NCI-H2107 (cell line): ENCODE measurements around the gene RBCK1.
"Not testable (repeated sequence)": the region's sequence is repeated elsewhere in the genome, so short reads cannot be mapped to it uniquely, and the experiment has no call there.

Source experiments
- DNase-seq: peaks from one replicate; lab custom pipeline; 2025; lab: John Stamatoyannopoulos, UW

Gene RBCK1

GRCh38 chr20:407953-408842 lies at the start of gene RBCK1:
TSS of gene RBCK1 (plus strand) at chr20:408299. CDS start at chr20:408758, 459 bp downstream.
- peak; percentile 39 for DNase-seq

GRCh38 chr20:358891-359555 lies 49.1 kb upstream of the RBCK1 start:
- DNase-seq = no peak

- no peak for DNase-seq
These were observed 46.5 kb upstream of the RBCK1 start for GRCh38 chr20:361561-361960.

GRCh38 chr20:362271-363254 lies 45.5 kb upstream of the RBCK1 start:
- DNase-seq = peak; percentile 61

DNA sequence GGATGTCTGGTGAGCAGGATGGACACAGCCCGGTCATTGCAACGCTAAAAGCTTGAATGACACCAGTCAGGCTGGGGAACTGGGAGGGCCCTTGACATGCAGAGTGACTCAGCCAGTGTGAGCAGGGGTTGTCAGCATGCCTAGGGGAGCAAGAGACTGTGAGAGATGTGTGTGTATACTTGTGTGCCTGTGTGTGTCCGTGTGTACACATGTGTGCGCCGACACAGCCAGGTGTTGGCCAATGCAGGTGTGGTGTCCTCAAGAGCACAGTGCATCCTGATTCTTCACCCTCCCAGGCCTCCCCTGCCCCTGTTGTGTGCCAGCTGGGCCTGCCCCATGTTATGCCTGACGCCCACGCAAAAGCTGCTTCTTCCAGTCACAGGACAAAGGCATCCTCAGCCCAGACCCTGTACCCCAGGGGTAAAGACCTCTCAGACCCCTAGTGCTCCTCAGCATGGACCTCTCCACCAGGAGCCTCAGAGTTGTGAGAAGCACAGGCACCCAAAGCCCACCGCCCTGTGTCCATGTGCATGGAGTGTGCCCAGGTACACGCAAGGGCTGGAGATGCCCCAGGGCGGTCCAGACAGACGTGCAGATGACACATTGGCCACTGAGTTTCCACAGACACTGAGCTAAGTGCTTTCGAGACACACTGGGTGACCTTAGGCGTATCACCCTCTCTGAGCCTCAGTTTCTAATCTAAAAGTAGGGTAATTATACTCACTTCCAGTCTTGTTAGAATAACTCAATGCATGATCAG lies 44.6 kb upstream of the RBCK1 start:
- no peak for DNase-seq

DNA sequence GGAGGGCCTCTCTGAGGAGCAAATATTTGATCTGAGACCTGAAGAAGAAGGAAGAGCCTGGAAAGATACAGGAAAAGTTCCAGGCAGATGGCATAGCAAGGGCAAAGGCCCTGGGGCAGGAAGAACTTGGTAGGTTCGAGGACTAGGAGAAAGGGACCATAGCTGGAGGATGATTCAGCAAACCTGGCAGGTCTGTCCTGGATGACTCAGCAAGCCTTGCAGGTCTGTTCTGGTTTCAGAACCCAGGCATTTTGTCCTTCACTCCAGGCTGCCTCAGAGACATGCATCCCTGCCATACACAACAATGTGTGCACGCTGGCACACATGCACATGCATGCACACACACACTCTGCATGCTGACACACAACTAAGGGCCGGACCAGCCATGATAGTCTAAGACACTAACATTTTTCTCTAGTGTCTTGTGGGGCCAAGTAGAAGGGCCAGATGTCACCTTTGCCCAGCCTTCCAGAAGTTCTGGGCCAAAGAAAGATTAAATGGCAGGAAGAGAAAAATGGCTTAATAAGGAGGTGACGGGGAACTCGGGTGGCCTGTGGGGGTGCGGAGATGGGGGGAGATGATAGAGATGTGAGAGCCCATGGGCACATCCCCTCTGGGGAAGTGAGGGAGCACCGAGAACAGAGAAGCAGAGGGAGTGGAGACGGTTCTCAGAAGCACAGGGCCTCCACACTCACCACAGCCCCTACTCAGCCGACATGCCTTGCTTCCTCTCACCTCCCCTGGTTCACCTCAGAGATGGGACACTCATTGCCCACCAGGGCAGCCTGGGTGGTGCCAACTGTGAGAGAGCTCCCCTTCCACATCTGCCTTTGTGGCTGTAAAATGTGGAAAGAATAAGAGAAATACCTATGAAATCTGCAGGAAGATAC lies 42.9 kb upstream of the RBCK1 start:
- no peak for DNase-seq

DNA sequence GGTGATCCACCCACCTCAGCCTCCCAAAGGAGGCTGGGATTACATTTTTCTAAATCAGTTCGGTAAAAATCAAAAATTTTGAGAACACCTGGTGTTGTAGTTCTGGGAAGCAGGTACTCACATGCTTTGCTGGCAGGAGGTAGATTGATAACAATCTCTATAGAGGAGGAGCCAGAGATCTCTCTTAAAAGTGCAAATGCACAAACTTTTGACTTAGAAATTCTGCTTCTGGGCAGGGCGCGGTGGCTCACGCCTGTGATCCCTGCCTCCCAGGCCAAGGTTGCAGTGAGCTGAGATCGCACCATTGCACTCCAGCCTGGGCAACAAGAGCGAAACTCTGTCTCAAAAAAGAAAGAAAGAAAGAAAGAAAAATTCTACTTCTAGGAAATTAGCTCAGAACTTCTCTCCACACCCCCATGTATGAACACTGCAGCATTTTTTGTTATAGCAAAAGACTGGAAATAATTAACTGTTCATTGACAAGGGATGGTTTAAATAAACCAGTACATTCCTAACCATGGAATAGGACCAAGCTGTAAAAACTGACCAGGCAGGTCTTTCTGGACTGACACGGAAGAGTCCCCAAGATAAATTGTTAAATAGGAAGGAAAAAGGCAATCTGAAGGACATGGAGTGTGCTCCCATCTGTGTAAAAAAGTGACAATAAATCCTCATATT lies 41.9 kb upstream of the RBCK1 start:
- DNase-seq = no peak

DNA sequence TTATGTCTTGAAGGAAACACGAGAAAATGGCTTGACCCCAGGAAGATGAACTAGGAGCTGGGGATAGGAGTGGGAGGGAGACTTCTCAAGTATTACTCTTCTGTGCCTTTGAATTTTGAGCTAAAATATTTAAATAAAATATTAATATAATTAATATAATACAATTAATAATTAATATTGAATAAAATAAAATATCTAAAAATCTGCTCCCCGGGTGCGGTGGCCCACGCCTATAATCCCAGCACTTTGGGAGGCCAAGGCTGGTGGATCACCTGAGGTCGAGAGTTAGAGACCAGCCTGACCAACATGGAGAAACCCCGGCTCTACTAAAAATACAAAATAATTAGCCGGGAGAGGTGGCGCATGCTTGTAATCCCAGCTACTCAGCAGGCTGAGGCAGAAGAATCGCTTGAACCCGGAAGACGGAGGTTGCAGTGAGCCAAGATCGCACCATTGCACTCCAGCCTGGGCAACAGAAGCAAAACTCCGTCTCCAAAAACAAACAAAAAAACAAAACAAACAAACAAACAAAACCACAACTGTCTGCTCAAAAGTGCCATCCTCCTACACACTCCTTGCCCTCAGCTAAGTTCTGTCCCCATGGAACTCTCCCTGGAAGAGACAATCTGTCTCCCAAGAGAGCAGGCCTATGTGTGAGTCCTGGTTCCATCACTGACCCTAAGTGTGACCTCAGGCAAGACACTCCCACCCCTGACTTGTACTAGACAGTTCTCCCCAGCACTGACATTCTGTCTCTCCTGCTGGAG lies 41.2 kb upstream of the RBCK1 start:
- no peak for DNase-seq

DNA sequence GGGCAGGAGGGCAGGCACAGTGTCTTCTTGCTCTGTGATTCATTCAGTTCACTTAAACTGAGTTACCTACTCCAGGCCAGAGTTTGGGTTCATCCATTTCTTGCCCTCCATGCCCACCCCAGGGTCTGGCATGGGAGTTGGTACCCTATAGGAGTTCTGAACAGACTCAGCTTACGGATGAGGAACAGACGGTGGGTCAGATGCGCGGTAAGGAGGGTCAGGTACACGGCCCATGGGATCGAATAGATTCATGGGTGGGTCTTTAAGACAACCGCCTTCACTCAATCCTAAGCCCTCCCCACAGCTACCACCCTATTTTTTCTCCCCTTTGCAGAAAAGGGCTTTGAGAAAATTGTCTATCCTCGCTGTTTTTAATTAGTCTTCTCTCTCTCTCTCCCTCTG lies 40.6 kb upstream of the RBCK1 start:
- no peak for DNase-seq

GRCh38 chr20:368915-369314 lies 39.2 kb upstream of the RBCK1 start:
- DNase-seq = no peak

DNA sequence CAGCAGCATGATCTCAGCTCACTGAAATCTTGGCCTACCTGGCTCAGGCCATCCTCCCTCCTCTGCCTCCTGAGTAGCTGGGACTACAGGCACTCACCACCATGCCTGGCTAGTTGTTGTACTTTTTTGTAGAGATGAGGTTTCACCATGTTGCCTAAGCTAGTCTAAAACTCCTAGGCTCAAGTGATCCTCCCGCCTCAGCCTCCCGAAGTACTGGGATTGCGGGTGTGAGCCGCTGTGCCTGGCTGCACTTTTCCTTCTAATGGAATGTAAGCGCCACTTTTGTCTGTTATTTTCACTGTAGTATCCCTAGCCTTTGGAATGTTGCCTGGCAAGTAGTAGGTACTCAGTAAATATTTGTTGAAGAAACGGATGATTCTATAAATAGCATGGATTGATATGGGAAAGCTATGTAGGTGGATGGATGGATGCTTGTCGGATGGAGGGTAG lies 37.9 kb upstream of the RBCK1 start:
- no peak for DNase-seq

- no peak for DNase-seq
These were observed 36.9 kb upstream of the RBCK1 start for GRCh38 chr20:370977-371754.

GRCh38 chr20:371755-372542 lies 36.1 kb upstream of the RBCK1 start:
- peak; percentile 5 for DNase-seq

DNA sequence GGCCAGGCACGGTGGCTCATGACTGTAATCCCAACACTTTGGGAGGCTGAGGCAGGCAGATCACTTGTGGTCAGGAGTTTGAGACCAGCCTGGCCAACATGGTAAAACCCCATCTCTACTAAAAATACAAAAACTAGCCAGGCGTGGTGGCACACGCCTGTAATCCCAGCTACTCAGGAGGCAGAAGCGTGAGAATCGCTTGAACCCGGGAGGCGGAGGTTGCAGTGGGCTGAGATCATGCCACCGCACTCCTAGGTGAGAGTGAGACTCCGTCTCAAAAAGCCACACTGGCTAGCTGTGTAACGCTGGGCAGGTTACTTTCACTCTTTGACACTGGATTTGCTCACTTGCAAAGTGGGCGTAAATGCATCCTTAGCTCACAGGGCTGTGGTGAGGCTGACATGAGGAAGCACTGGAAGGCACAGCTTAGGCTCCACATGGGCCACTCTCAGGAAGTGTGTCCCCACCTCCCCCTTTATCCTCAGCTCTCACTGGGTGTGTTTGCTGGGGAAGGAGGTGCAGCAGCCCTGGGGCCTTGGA lies 35.5 kb upstream of the RBCK1 start:
- DNase-seq = not testable (repeated sequence)

GRCh38 chr20:373171-373890 lies 34.8 kb upstream of the RBCK1 start:
- DNase-seq = no peak

DNA sequence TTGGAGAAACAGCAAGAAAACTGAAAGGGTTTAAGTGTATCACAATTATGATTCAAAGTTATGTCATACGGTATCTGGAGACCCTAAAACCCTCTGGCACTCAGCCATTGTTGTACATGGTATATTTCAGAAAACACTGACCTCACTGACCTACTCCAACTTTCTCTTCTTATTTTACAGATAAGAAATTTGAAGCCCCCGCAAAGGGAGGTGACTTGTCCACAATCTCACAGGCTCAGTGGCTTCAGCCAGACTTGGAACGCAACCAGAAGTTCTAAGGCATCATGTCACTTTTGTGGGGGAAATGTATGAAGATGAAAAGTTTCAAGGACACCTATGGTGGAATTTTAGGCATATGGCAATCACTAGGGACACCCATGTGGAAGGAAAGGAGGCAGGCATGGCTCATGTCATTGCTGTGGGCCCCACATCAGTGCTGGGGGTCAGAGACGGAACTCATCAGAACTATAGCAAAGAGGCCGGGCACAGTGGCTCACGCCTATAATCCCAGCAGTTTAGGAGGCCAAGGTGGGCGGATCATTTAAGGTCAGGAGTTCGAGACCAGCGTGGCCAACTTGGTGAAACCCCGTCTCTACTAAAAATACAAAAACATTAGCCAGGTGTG lies 32.7 kb upstream of the RBCK1 start:
- DNase-seq = no peak
